K562 (cell line): ENCODE results near the gene ZDHHC24. TPM values are rescaled to one million over a fixed set of nuclear protein-coding genes. Genes with fewer than 3 reads are reported as not detected.

Experiments
- CREBBP ChIP-seq: IDR thresholded peaks from one replicate; pipeline ENCODE4 v1.6.1; 2012; ENCODE audit warnings: low read depth, mild to moderate bottlenecking, control low read depth, inconsistent platforms, low read length
- FOS ChIP-seq: IDR thresholded peaks from 3 replicates; pipeline ENCODE4 v1.6.1; 2011; ENCODE audit not compliant: insufficient read length; ENCODE audit errors: extremely low read depth
- HNRNPK ChIP-seq: fragments of 200-400 bp; formaldehyde crosslinking; IDR thresholded peaks from one replicate; pipeline ENCODE4 v1.6.1; 2018; ENCODE audit warnings: mild to moderate bottlenecking, low read depth, low read length; ENCODE audit not compliant: poor library complexity, severe bottlenecking
- PCBP2 ChIP-seq: fragments of 200-400 bp; formaldehyde crosslinking; IDR thresholded peaks from 2 replicates; pipeline ENCODE4 v1.6.1; 2018; ENCODE audit warnings: low read length, low read depth, mild to moderate bottlenecking, moderate library complexity; ENCODE audit not compliant: poor library complexity, severe bottlenecking
- PURB ChIP-seq: sonication (generic); formaldehyde crosslinking; IDR thresholded peaks from 2 replicates; pipeline ENCODE4 v1.9.0; 2021; ENCODE audit warnings: low read depth, mild to moderate bottlenecking, missing genetic modification reagents
- RCOR1 ChIP-seq, 2 experiments: IDR thresholded peaks; 2 replicates each; pipeline ENCODE4 v1.6.1; 2012; ENCODE audit warnings: low read depth in 2 of 2, low read length in 2 of 2, borderline replicate concordance in 1 of 2, improper control_type of control experiment in 1 of 2
- SRF ChIP-seq, 2 experiments: fragments of 250-450, 450-650 bp in 1 of 2; sonication (Bioruptor Pico) in 1 of 2; sonication (generic) in 1 of 2; formaldehyde crosslinking; IDR thresholded peaks; 2 replicates each; pipeline versions ENCODE4 v1.5.0 to v1.5.1; 2020 to 2022; ENCODE audit warnings: mild to moderate bottlenecking in 1 of 2, missing genetic modification reagents in 1 of 2
- SRSF9 ChIP-seq: fragments of 200-400 bp; formaldehyde crosslinking; IDR thresholded peaks from 2 replicates; pipeline ENCODE4 v1.6.1; 2017; ENCODE audit warnings: low read depth, low read length, borderline replicate concordance
- ZNF184 ChIP-seq: sonication (generic); formaldehyde crosslinking; IDR thresholded peaks from 2 replicates; pipeline ENCODE4 v1.5.0; 2020; ENCODE audit warnings: missing genetic modification reagents
- ZNF212 ChIP-seq: fragments of 450-650 bp; formaldehyde crosslinking; IDR thresholded peaks from 2 replicates; pipeline ENCODE4 v1.4.0; 2020; ENCODE audit warnings: mild to moderate bottlenecking
- ZNF316 ChIP-seq: fragments of 450-650 bp; IDR thresholded peaks from 2 replicates; pipeline ENCODE4 v1.6.1; 2016
- ZNF395 ChIP-seq: fragments of 200-800 bp; sonication (Bioruptor generic); IDR thresholded peaks from 2 replicates; pipeline ENCODE4 v1.6.1; 2017; ENCODE audit warnings: missing genetic modification characterization, missing compliant biosample characterization
- polyA plus RNA-seq, 8 experiments: library from polyadenylated mRNA; depleted of rRNA in 4 of 8; stranded (reverse) in 5 of 8; unstranded in 3 of 8; fragments of >200 nt; fragmentation: Nextera tagmentation in 2 of 8; fragmentation: Illumina TruSeq in 1 of 8; extraction: Ambion mirVana in 2 of 8; extraction: Trizol in 1 of 8; gene quantifications; 2 replicates each; pipeline versions ENCODE4 v1.2.1 to v1.2.3, GENCODE V29; 2011 to 2014; ENCODE audit warnings: inconsistent platforms in 1 of 8, missing spikeins in 1 of 8
- total RNA-seq, 7 experiments: library from RNA; depleted of rRNA in 6 of 7; stranded (reverse); fragments of >200 nt in 6 of 7; fragmentation: Illumina TruSeq in 2 of 7; extraction: Trizol in 2 of 7; gene quantifications; 2 replicates each; pipeline versions ENCODE4 v1.2.1 to v1.2.3, GENCODE V29; 2011 to 2021; ENCODE audit warnings: low replicate concordance in 1 of 7
- TF ChIP-seq, protein P1 (sequence below): IDR thresholded peaks from 2 replicates; pipeline ENCODE4 v1.6.1; 2011; ENCODE audit warnings: borderline replicate concordance, low read depth, mild to moderate bottlenecking, moderate library complexity, low read length; ENCODE audit not compliant: insufficient read depth, poor library complexity, severe bottlenecking
- TF ChIP-seq, protein P2 (sequence below): fragments of 450-650 bp; formaldehyde crosslinking; IDR thresholded peaks from 2 replicates; pipeline ENCODE4 v1.4.0; 2022; ENCODE audit warnings: missing genetic modification characterization
- TF ChIP-seq, protein P3 (sequence below): fragments of 250-450 bp; sonication (Bioruptor Pico); IDR thresholded peaks from 2 replicates; pipeline ENCODE4 v1.8.0; 2022; ENCODE audit warnings: moderate library complexity, mild to moderate bottlenecking, inconsistent platforms
- TF ChIP-seq, protein P4 (sequence below): fragments of 250-450 bp; sonication (Bioruptor Pico); IDR thresholded peaks from 2 replicates; pipeline ENCODE4 v1.4.0; 2020

The ZDHHC24 gene
- total and polyA plus RNA-seq, 9 of the 15 experiments (the other 6 are each of a cell fraction or from before 2014, with no cell fraction given): 0.45 to 11.2 (median 2.7) TPM

- TF ChIP-seq, protein P1, sequence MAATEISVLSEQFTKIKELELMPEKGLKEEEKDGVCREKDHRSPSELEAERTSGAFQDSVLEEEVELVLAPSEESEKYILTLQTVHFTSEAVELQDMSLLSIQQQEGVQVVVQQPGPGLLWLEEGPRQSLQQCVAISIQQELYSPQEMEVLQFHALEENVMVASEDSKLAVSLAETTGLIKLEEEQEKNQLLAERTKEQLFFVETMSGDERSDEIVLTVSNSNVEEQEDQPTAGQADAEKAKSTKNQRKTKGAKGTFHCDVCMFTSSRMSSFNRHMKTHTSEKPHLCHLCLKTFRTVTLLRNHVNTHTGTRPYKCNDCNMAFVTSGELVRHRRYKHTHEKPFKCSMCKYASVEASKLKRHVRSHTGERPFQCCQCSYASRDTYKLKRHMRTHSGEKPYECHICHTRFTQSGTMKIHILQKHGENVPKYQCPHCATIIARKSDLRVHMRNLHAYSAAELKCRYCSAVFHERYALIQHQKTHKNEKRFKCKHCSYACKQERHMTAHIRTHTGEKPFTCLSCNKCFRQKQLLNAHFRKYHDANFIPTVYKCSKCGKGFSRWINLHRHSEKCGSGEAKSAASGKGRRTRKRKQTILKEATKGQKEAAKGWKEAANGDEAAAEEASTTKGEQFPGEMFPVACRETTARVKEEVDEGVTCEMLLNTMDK: peak; percentile 79
- TF ChIP-seq RCOR1 (IDR thresholded peaks at IDR 0.05; ENCODE audit: borderline replicate concordance in 1 of 2, low read depth in 2 of 2, low read length in 2 of 2) (peak in 1 of 2 experiments; percentile 56; a peak in 1 of 4 replicates), ZNF212 (CRISPR knock-in tag) (no peak), CREBBP (no peak), SRSF9 (no peak), PURB (CRISPR knock-in tag) (no peak), ZNF395 (CRISPR knock-in tag) (no peak), HNRNPK (no peak), FOS (no peak), SRF (CRISPR knock-in tag; IDR thresholded peaks at IDR 0.05) (no peak), PCBP2 (no peak), ZNF184 (CRISPR knock-in tag) (no peak), ZNF316 (peak; percentile 46; the same call in 1 of the 2 replicates)
- TF ChIP-seq, protein P2, sequence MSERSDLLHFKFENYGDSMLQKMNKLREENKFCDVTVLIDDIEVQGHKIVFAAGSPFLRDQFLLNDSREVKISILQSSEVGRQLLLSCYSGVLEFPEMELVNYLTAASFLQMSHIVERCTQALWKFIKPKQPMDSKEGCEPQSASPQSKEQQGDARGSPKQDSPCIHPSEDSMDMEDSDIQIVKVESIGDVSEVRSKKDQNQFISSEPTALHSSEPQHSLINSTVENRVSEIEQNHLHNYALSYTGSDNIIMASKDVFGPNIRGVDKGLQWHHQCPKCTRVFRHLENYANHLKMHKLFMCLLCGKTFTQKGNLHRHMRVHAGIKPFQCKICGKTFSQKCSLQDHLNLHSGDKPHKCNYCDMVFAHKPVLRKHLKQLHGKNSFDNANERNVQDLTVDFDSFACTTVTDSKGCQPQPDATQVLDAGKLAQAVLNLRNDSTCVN (CRISPR knock-in tag): no peak
- TF ChIP-seq, protein P3, sequence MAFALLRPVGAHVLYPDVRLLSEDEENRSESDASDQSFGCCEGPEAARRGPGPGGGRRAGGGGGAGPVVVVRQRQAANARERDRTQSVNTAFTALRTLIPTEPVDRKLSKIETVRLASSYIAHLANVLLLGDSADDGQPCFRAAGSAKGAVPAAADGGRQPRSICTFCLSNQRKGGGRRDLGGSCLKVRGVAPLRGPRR: no peak
- TF ChIP-seq, protein P4, sequence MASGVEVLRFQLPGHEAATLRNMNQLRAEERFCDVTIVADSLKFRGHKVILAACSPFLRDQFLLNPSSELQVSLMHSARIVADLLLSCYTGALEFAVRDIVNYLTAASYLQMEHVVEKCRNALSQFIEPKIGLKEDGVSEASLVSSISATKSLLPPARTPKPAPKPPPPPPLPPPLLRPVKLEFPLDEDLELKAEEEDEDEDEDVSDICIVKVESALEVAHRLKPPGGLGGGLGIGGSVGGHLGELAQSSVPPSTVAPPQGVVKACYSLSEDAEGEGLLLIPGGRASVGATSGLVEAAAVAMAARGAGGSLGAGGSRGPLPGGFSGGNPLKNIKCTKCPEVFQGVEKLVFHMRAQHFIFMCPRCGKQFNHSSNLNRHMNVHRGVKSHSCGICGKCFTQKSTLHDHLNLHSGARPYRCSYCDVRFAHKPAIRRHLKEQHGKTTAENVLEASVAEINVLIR (CRISPR knock-in tag): peak; percentile 36; the same call in 1 of the 2 replicates
Observed at GRCh38 chr11:66592457-66593302, 46.8 kb upstream of the ZDHHC24 start, which contains the start of the genes CCDC87 and CCS (continued).
